ENCODE measurements around the gene VANGL2. TPM values are rescaled to one million over a fixed set of nuclear protein-coding genes. Genes with fewer than 3 reads are reported as not detected.

Gene VANGL2
- total RNA-seq, 1 donor from 2014 or later: 25.5 TPM

- Mint-ChIP-seq H3K27me3 (ENCODE audit: low read depth, unreplicated experiment) (peaks cover 8% of the 10 kb centered on the region), H3K27ac (ENCODE audit: unreplicated experiment) (no peak overlapping the region), H3K9me3 (ENCODE audit: unreplicated experiment) (no peaks in the 10 kb centered on the region), H3K36me3 (ENCODE audit: low read depth, unreplicated experiment) (no peaks in the 10 kb centered on the region), H3K4me3 (ENCODE audit: unreplicated experiment) (no peak overlapping the region), H3K4me1 (ENCODE audit: low read depth, unreplicated experiment) (peaks cover 17% of the 10 kb centered on the region)
- Histone ChIP-seq H3K36me3 (ENCODE audit: insufficient read depth, low read length) (no peaks in the 10 kb centered on the region), H3K27ac (ENCODE audit: low read depth, low read length) (no peak overlapping the region), H3K4me1 (ENCODE audit: insufficient read depth, low read length) (peaks cover 2% of the 10 kb centered on the region), H3K9ac (ENCODE audit: low read length) (no peak overlapping the region), H3K4me3 (ENCODE audit: insufficient read depth, low read depth, low read length) (no peak overlapping the region), H3K79me2 (ENCODE audit: insufficient read depth, low read length) (no peaks in the 10 kb centered on the region), H3K27me3 (ENCODE audit: insufficient read depth, low read length) (no peaks in the 10 kb centered on the region), H3K9me3 (ENCODE audit: insufficient read depth, low read depth, low read length) (no peaks in the 10 kb centered on the region), H4K20me1 (ENCODE audit: insufficient read depth, low read length) (no peaks in the 10 kb centered on the region), H3K4me2 (ENCODE audit: low read length) (no peak overlapping the region), H2AFZ (ENCODE audit: low read depth, low read length) (no peak overlapping the region)
- FAIRE-seq (no peak), DNase-seq (ENCODE audit: low read depth) (no peak)
- TF ChIP-seq EZH2 (IDR thresholded peaks at IDR 0.05; ENCODE audit: insufficient read depth, low read length) (no peak), CTCF (IDR thresholded peaks at IDR 0.05; ENCODE audit: insufficient read depth, low read depth, low read length) (no peak)
Measured at GRCh38 chr1:160370561-160371345, 29.6 kb upstream of the VANGL2 start.

- Mint-ChIP-seq H3K27me3 (ENCODE audit: low read depth, unreplicated experiment) (peaks cover 8% of the 10 kb centered on the region), H3K4me1 (ENCODE audit: low read depth, unreplicated experiment) (peaks cover 22% of the 10 kb centered on the region), H3K27ac (ENCODE audit: unreplicated experiment) (no peak overlapping the region), H3K36me3 (ENCODE audit: low read depth, unreplicated experiment) (no peaks in the 10 kb centered on the region), H3K4me3 (ENCODE audit: unreplicated experiment) (no peak overlapping the region), H3K9me3 (ENCODE audit: unreplicated experiment) (no peaks in the 10 kb centered on the region)
- no peaks in the 10 kb centered on the region for H3K27me3 ChIP-seq (ENCODE audit: insufficient read depth, low read length)
- H2AFZ ChIP-seq (ENCODE audit: low read depth, low read length): no peak overlapping the region
- H3K4me3 ChIP-seq (ENCODE audit: insufficient read depth, low read depth, low read length): no peak overlapping the region
- H3K4me1 ChIP-seq (ENCODE audit: insufficient read depth, low read length): peaks cover 7% of the 10 kb centered on the region
- H3K79me2 ChIP-seq (ENCODE audit: insufficient read depth, low read length): no peaks in the 10 kb centered on the region
- FAIRE-seq (no peak), DNase-seq (ENCODE audit: low read depth) (no peak)
- no peak overlapping the region for H3K9ac ChIP-seq (ENCODE audit: low read length)
- TF ChIP-seq EZH2 (IDR thresholded peaks at IDR 0.05; ENCODE audit: insufficient read depth, low read length) (no peak), CTCF (IDR thresholded peaks at IDR 0.05; ENCODE audit: insufficient read depth, low read depth, low read length) (no peak)
- H3K36me3 ChIP-seq (ENCODE audit: insufficient read depth, low read length): no peaks in the 10 kb centered on the region
- H3K9me3 ChIP-seq (ENCODE audit: insufficient read depth, low read depth, low read length): no peaks in the 10 kb centered on the region
- no peak overlapping the region for H3K4me2 ChIP-seq (ENCODE audit: low read length)
- no peaks in the 10 kb centered on the region for H4K20me1 ChIP-seq (ENCODE audit: insufficient read depth, low read length)
- no peak overlapping the region for H3K27ac ChIP-seq (ENCODE audit: low read depth, low read length)
Measured at GRCh38 chr1:160371346-160371631, 29.1 kb upstream of the VANGL2 start.

GRCh38 chr1:160371756-160372155, 28.6 kb upstream of the VANGL2 start:
- Histone ChIP-seq H3K79me2 (ENCODE audit: insufficient read depth, low read length) (no peaks in the 10 kb centered on the region), H3K4me1 (ENCODE audit: insufficient read depth, low read length) (peaks cover 9% of the 10 kb centered on the region), H3K36me3 (ENCODE audit: insufficient read depth, low read length) (no peaks in the 10 kb centered on the region), H3K9me3 (ENCODE audit: insufficient read depth, low read depth, low read length) (no peaks in the 10 kb centered on the region), H3K4me2 (ENCODE audit: low read length) (no peak overlapping the region), H2AFZ (ENCODE audit: low read depth, low read length) (no peak overlapping the region), H3K9ac (ENCODE audit: low read length) (no peak overlapping the region), H4K20me1 (ENCODE audit: insufficient read depth, low read length) (no peaks in the 10 kb centered on the region), H3K27ac (ENCODE audit: low read depth, low read length) (no peak overlapping the region), H3K4me3 (ENCODE audit: insufficient read depth, low read depth, low read length) (no peak overlapping the region), H3K27me3 (ENCODE audit: insufficient read depth, low read length) (no peaks in the 10 kb centered on the region)
- H3K27ac Mint-ChIP-seq (ENCODE audit: unreplicated experiment): no peak overlapping the region
- DNase-seq (ENCODE audit: low read depth) (no peak), FAIRE-seq (no peak)
- H3K36me3 Mint-ChIP-seq (ENCODE audit: low read depth, unreplicated experiment): no peaks in the 10 kb centered on the region
- H3K27me3 Mint-ChIP-seq (ENCODE audit: low read depth, unreplicated experiment): peaks cover 8% of the 10 kb centered on the region
- peaks cover 27% of the 10 kb centered on the region for H3K4me1 Mint-ChIP-seq (ENCODE audit: low read depth, unreplicated experiment)
- TF ChIP-seq CTCF (IDR thresholded peaks at IDR 0.05; ENCODE audit: insufficient read depth, low read depth, low read length): no peak
- no peak overlapping the region for H3K4me3 Mint-ChIP-seq (ENCODE audit: unreplicated experiment)
- H3K9me3 Mint-ChIP-seq (ENCODE audit: unreplicated experiment): no peaks in the 10 kb centered on the region

Measured in astrocyte (in vitro differentiated cells and primary cell).